SK-N-SH (cell line): Measurements from ENCODE around the gene LLGL1. TPM values are rescaled to one million over a fixed set of nuclear protein-coding genes. Genes with fewer than 3 reads are reported as not detected.

Experiments
- CTCF ChIA-PET: fragments of 300-600, 350-600 bp; formaldehyde crosslinking; extraction: SDS; loops from one replicate; lab custom pipeline; 2021; lab: Yijun Ruan, JAX
- POLR2A ChIA-PET: fragments of 350-600 bp; sonication (Branson Sonifier 250); formaldehyde crosslinking; extraction: SDS; loops from one replicate; lab custom pipeline; 2020; ENCODE audit warnings: antibody characterized with exemption, inconsistent platforms; lab: Yijun Ruan, JAX
- DNase-seq: peaks from one replicate; pipeline ENCODE4 v3.0.0; 2012
- H2AFZ ChIP-seq: fragments of 200-600 bp; sonication (generic); 2 replicates; pipeline ENCODE4 v1.8.1; 2016; ENCODE audit warnings: antibody characterized with exemption, mild to moderate bottlenecking, low read depth
- H3F3A ChIP-seq: fragments of 200-600 bp; sonication (generic); replicated peaks from 2 replicates; pipeline ENCODE3; 2016; ENCODE audit warnings: antibody characterized with exemption, mild to moderate bottlenecking; ENCODE audit not compliant: insufficient read depth
- H3K27ac ChIP-seq, 2 experiments: fragments of 200-500 bp in 1 of 2; fragments of 200-600 bp in 1 of 2; sonication (Bioruptor generic) in 1 of 2; sonication (generic), shearing (Covaris generic) in 1 of 2; 2 replicates each; pipeline versions ENCODE4 v1.5.1 to v1.6.1; 2014 to 2016; ENCODE audit warnings: low read depth in 2 of 2, inconsistent platforms in 1 of 2, low read length in 1 of 2, mild to moderate bottlenecking in 1 of 2, mixed read lengths in 1 of 2
- H3K27me3 ChIP-seq: fragments of 200-600 bp; sonication (generic), shearing (Covaris generic); 2 replicates; pipeline ENCODE4 v1.6.1; 2016; ENCODE audit warnings: mixed run types; ENCODE audit not compliant: insufficient read depth
- H3K36me3 ChIP-seq, 2 experiments: fragments of 200-500 bp in 1 of 2; fragments of 200-600 bp in 1 of 2; sonication (Bioruptor generic) in 1 of 2; sonication (generic) in 1 of 2; replicated peaks in 1 of 2; 2 replicates each; pipeline versions ENCODE3 to v1.5.1; 2014 to 2016; ENCODE audit warnings: low read length in 1 of 2, mild to moderate bottlenecking in 1 of 2; ENCODE audit not compliant: insufficient read depth in 2 of 2, control insufficient read depth in 1 of 2
- H3K4me1 ChIP-seq, 2 experiments: fragments of 200-500 bp in 1 of 2; fragments of 200-600 bp in 1 of 2; sonication (Bioruptor generic) in 1 of 2; sonication (generic), shearing (Covaris generic) in 1 of 2; 2 replicates each; pipeline versions ENCODE4 v1.5.1 to v1.6.1; 2014 to 2016; ENCODE audit warnings: low read depth in 1 of 2, low read length in 1 of 2, mixed run types in 1 of 2; ENCODE audit not compliant: insufficient read depth in 2 of 2, control insufficient read depth in 1 of 2
- H3K4me2 ChIP-seq: fragments of 200-600 bp; sonication (generic), shearing (Covaris generic); 2 replicates; pipeline ENCODE4 v1.6.1; 2017; ENCODE audit warnings: mixed run types
- H3K4me3 ChIP-seq, 2 experiments: fragments of 200-500 bp in 1 of 2; fragments of 200-600 bp in 1 of 2; sonication (Bioruptor generic) in 1 of 2; sonication (generic), shearing (Covaris generic) in 1 of 2; 2 replicates each; pipeline versions ENCODE4 v1.5.1 to v1.8.1; 2014 to 2016; ENCODE audit warnings: low read depth in 2 of 2, inconsistent platforms in 1 of 2, low read length in 1 of 2, mild to moderate bottlenecking in 1 of 2, mixed read lengths in 1 of 2, moderate library complexity in 1 of 2
- H3K79me2 ChIP-seq: fragments of 200-600 bp; sonication (generic); 2 replicates; pipeline ENCODE4 v1.8.1; 2017; ENCODE audit warnings: mild to moderate bottlenecking; ENCODE audit not compliant: insufficient read depth
- H3K9ac ChIP-seq: fragments of 200-600 bp; sonication (generic); 2 replicates; pipeline ENCODE4 v1.6.1; 2017; ENCODE audit warnings: mixed run types
- H3K9me2 ChIP-seq: fragments of 200-600 bp; sonication (generic); 2 replicates; pipeline ENCODE4 v1.6.1; 2017; ENCODE audit warnings: mixed run types
- H3K9me3 ChIP-seq: fragments of 200-600 bp; sonication (generic); 2 replicates; pipeline ENCODE4 v1.6.1; 2017; ENCODE audit warnings: mixed run types, mild to moderate bottlenecking, moderate library complexity
- H4K20me1 ChIP-seq: fragments of 200-600 bp; sonication (generic); 2 replicates; pipeline ENCODE4 v1.6.1; 2017; ENCODE audit warnings: mild to moderate bottlenecking, mixed run types; ENCODE audit not compliant: insufficient read depth
- CHD2 ChIP-seq: fragments of 150-350 bp; IDR thresholded peaks from 2 replicates; pipeline ENCODE4 v1.6.1; 2018; ENCODE audit warnings: low read length; ENCODE audit not compliant: partially characterized antibody
- ELF1 ChIP-seq: IDR thresholded peaks from 2 replicates; pipeline ENCODE4 v1.4.0; 2012
- EZH2phosphoT487 ChIP-seq: fragments of 200-600 bp; sonication (generic); IDR thresholded peaks from 2 replicates; pipeline ENCODE4 v1.6.1; 2017; ENCODE audit warnings: low read depth, mixed run types, mild to moderate bottlenecking, antibody characterized with exemption, moderate library complexity, borderline replicate concordance
- FOXJ3 ChIP-seq: sonication (generic); formaldehyde crosslinking; IDR thresholded peaks from 2 replicates; pipeline ENCODE4 v1.5.1; 2020; ENCODE audit warnings: mild to moderate bottlenecking, missing genetic modification reagents
- FOXM1 ChIP-seq: IDR thresholded peaks from 2 replicates; pipeline ENCODE4 v1.4.0; 2012; ENCODE audit warnings: low read depth, mild to moderate bottlenecking
- GABPA ChIP-seq: IDR thresholded peaks from 2 replicates; pipeline ENCODE4 v1.4.0; 2012; ENCODE audit warnings: low read depth, mild to moderate bottlenecking
- JUND ChIP-seq: IDR thresholded peaks from 2 replicates; pipeline ENCODE4 v1.4.0; 2012
- MAX ChIP-seq: IDR thresholded peaks from 2 replicates; pipeline ENCODE4 v1.4.0; 2012; ENCODE audit warnings: low read depth
- MEF2A ChIP-seq: IDR thresholded peaks from 2 replicates; pipeline ENCODE4 v1.4.0; 2012; ENCODE audit warnings: low read depth, borderline replicate concordance
- NFIC ChIP-seq: IDR thresholded peaks from 2 replicates; pipeline ENCODE4 v1.4.0; 2012; ENCODE audit warnings: borderline replicate concordance
- NRF1 ChIP-seq: IDR thresholded peaks from 2 replicates; pipeline ENCODE4 v1.6.1; 2012; ENCODE audit warnings: low read depth, mild to moderate bottlenecking, low read length
- PBX3 ChIP-seq: IDR thresholded peaks from 2 replicates; pipeline ENCODE4; 2012
- RFX5 ChIP-seq: IDR thresholded peaks from 2 replicates; pipeline ENCODE4 v1.6.1; 2012; ENCODE audit warnings: mild to moderate bottlenecking, improper control_type of control experiment, low read length
- SIN3A ChIP-seq: IDR thresholded peaks from 2 replicates; pipeline ENCODE4 v1.6.1; 2012; ENCODE audit warnings: low read depth, mild to moderate bottlenecking, low read length, moderate library complexity, borderline replicate concordance
- SMC3 ChIP-seq: IDR thresholded peaks from 2 replicates; pipeline ENCODE4 v1.6.1; 2012; ENCODE audit warnings: low read depth, low read length, improper control_type of control experiment
- TAF1 ChIP-seq: IDR thresholded peaks from 2 replicates; pipeline ENCODE4 v1.6.1; 2012; ENCODE audit warnings: low read depth, mild to moderate bottlenecking, low read length, moderate library complexity, borderline replicate concordance
- TEAD4 ChIP-seq: IDR thresholded peaks from 2 replicates; pipeline ENCODE4 v1.4.0; 2012; ENCODE audit warnings: mild to moderate bottlenecking, borderline replicate concordance; ENCODE audit not compliant: insufficient read depth
- USF2 ChIP-seq: fragments of 150-350 bp; IDR thresholded peaks from 2 replicates; pipeline ENCODE4 v1.6.1; 2017; ENCODE audit warnings: antibody characterized with exemption, low read length, low read depth, borderline replicate concordance
- YY1 ChIP-seq: IDR thresholded peaks from 2 replicates; pipeline ENCODE4 v1.4.0; 2012; ENCODE audit warnings: low read depth, mild to moderate bottlenecking
- ZBTB33 ChIP-seq: IDR thresholded peaks from 2 replicates; pipeline ENCODE4 v1.4.0; 2012; ENCODE audit warnings: low read depth, borderline replicate concordance
- WGBS: methylation state at CpG from one replicate; pipeline ENCODE4 v1.1.6; 2017; ENCODE audit warnings: low lambda C conversion rate; 5-methylcytosine and 5-hydroxymethylcytosine counted together
- polyA plus RNA-seq, 3 experiments: library from polyadenylated mRNA; depleted of rRNA; stranded (reverse); fragments of >200 nt; gene quantifications; 2 replicates each; pipeline ENCODE4 v1.2.3, GENCODE V29; 2012

The LLGL1 gene
- polyA plus RNA-seq, 1 of the 3 experiments (the other 2 are of a cell fraction): 31.4 TPM

- Histone ChIP-seq H3K27me3 (no peaks in the 10 kb centered on the region), H3K4me1 (no peaks in the 10 kb centered on the region), H3K9me2 (no peaks in the 10 kb centered on the region), H3K9ac (no peak overlapping the region), H3K9me3 (no peaks in the 10 kb centered on the region), H3K79me2 (no peaks in the 10 kb centered on the region), H2AFZ (no peak overlapping the region), H3K36me3 (peaks cover 29 to 79% of the 10 kb centered on the region in 2 experiments), H4K20me1 (peaks cover 6% of the 10 kb centered on the region; the same call in 1 of the 2 replicates), H3K4me3 (no peak overlapping the region), H3K4me2 (no peak overlapping the region), H3K27ac (no peak overlapping the region), H3F3A (peaks cover 14% of the 10 kb centered on the region)
- WGBS: 100% methylated on average over 7 of the region's 7 CpGs
- DNase-seq: no peak
- POLR2A ChIA-PET: no interaction called here
- CTCF ChIA-PET: interaction anchor here (0.6 to 3.8 kb wide), 14 partner anchors 8 to 118 kb away, joined by 3 to 26 read pairs (median 4); partner anchors contain the start of gene FLII
- no peak for TF ChIP-seq USF2
- TF ChIP-seq GABPA: no peak
- TF ChIP-seq TEAD4: no peak
- no peak for TF ChIP-seq ELF1
- TF ChIP-seq SMC3: no peak
- TF ChIP-seq JUND: no peak
- no peak for TF ChIP-seq YY1
- no peak for TF ChIP-seq MEF2A
- TF ChIP-seq ZBTB33: no peak
- no peak for TF ChIP-seq FOXJ3 (CRISPR knock-in tag)
- TF ChIP-seq TAF1: no peak
- no peak for TF ChIP-seq EZH2phosphoT487
- no peak for TF ChIP-seq SIN3A
- no peak for TF ChIP-seq MAX
- TF ChIP-seq NFIC: no peak
- no peak for TF ChIP-seq CHD2
- no peak for TF ChIP-seq FOXM1
- no peak for TF ChIP-seq NRF1
- no peak for TF ChIP-seq PBX3
- TF ChIP-seq RFX5: no peak
Measured at GRCh38 chr17:18248811-18249210, 23.4 kb downstream of the LLGL1 start.
